ENCODE measurements around the gene SRPRB.
"Not testable (repeated sequence)": the region's sequence is repeated elsewhere in the genome, so short reads cannot be mapped to it uniquely, and the experiment has no call there.

SRPRB gene

GRCh38 chr3:133779626-133780203 is 25.9 kb upstream of the SRPRB start:
- no peak for DNase-seq

- DNase-seq, result not testable (repeated sequence)
Observed at GRCh38 chr3:133780756-133781155, 24.9 kb upstream of the SRPRB start.

DNA sequence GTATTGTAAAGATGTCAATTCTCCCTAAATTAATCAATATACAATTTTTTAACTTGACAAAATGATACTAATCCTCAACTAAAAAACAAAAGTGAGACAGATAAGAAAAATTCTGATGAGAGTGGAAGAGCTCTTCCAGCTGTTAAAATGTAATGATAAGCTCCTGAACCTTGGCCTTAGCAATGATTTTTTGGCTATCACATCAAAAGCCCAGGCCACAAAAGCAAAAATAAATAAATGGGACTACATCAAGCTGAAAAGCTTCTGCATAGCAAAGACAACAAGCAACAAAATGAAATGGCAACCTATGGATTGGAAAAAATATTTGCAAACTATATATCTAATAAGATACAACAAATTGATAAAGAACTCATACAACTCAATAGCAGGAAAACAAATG is 24.0 kb upstream of the SRPRB start:
- DNase-seq, result no peak

- DNase-seq, result no peak
Observed at GRCh38 chr3:133782454-133782853, 23.2 kb upstream of the SRPRB start.

GRCh38 chr3:133783762-133784161 is 21.9 kb upstream of the SRPRB start:
- no peak for DNase-seq

DNA sequence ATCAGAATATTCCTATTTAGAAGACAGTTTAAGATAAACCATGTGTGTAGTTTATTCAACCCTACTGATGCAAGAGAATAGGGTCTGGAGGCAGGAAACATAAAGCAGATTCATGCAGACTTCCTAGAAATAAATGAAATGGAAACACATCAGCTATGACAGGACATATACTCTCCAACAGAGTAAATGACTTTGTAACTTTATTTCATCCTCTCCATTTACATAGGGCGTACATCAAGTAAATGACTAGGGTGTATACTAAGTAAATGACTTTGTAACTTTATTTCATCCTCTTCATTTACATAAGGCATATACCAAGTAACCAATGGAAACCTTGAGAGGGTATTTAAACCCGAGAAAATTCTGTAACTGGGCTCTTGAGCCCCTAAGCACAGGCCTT is 17.6 kb upstream of the SRPRB start:
- DNase-seq, result no peak

GRCh38 chr3:133792171-133792763 is 13.3 kb upstream of the SRPRB start:
- no peak for DNase-seq

DNA sequence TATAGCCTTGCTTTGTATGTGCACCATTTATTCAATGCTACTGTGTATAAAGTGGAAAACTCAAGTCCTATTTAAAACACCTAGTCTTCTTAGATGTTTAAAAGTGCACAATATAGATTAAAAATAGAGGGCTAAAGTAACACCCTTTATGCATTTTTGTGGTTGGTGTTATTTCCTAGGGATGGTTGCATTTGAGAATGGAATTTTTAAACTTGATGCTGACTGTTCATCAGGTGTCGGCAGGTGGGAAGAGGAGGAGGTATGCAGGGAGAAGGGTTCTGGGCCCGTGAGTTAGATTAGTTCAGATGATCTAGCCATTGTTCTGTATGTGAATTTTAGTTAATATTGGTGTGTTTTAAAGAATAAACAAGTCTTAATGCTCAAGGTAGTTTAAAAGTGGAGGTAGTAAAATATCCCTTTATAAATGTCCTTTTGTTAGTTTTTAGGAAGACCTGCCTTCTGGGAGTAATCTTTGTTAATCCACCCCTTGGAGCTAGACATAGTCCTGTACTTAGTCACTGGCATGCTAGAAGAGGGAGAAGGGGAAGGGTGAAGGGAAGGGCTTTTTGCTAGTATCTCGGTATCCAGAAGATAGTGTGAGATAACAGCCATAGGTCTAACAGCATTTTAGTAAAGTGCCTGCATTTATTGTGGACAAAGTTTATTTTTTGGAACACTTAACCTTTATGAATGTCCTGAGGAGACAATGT is 8.1 kb upstream of the SRPRB start:
- DNase-seq, result no peak

GRCh38 chr3:133799794-133800585 is 5.6 kb upstream of the SRPRB start:
- no peak for DNase-seq

GRCh38 chr3:133803469-133803868 is 2.1 kb upstream of the SRPRB start:
- DNase-seq, result no peak

DNA sequence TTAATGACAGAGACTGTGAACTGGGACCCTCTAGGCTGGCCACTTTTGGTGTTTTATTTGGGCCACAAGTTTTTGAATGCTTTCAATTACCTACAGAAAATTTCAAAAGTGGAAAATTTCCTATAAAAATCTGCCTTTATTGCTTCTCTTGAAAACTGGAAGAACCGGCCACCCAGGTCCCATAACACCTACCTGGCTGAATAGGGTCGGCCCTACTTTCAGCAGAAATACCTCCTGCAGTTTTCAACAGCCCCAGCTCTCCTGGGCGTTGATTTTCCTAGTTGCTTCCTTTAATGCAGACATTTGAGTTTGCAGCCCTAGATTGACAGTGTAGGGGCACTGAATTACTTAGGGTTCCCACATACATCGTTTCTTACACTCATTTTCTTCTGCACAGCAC is 719 bp upstream of the SRPRB start:
- no peak for DNase-seq

GRCh38 chr3:133805384-133805701 is 272 bp upstream of the SRPRB start:
- no peak for DNase-seq

GRCh38 chr3:133812872-133813271 is 7.3 kb downstream of the SRPRB start:
- no peak for DNase-seq

- DNase-seq, result no peak
Observed at GRCh38 chr3:133815386-133815785, 9.8 kb downstream of the SRPRB start.

DNA sequence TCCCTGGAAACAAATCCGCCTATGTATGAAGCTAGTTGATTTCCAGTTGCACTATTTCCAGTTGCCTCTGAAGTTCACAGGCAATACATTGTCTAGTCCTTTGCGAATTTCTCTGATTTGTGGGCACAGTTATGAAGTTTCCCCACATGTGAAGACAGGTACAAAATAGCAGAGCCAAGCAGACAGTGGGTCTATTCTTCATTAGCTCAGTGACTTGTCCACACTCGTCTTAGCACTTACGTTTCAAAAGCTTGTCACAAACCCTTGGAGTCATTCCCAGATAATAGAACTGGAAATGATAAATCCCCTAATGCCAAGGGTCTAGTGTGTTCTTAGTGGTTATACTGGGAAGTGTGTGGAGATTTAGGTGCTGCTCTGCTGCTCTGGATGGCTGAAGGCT is 14.5 kb downstream of the SRPRB start:
- DNase-seq, result no peak

- DNase-seq, result no peak
Observed at GRCh38 chr3:133820889-133821675, 15.5 kb downstream of the SRPRB start.

DNA sequence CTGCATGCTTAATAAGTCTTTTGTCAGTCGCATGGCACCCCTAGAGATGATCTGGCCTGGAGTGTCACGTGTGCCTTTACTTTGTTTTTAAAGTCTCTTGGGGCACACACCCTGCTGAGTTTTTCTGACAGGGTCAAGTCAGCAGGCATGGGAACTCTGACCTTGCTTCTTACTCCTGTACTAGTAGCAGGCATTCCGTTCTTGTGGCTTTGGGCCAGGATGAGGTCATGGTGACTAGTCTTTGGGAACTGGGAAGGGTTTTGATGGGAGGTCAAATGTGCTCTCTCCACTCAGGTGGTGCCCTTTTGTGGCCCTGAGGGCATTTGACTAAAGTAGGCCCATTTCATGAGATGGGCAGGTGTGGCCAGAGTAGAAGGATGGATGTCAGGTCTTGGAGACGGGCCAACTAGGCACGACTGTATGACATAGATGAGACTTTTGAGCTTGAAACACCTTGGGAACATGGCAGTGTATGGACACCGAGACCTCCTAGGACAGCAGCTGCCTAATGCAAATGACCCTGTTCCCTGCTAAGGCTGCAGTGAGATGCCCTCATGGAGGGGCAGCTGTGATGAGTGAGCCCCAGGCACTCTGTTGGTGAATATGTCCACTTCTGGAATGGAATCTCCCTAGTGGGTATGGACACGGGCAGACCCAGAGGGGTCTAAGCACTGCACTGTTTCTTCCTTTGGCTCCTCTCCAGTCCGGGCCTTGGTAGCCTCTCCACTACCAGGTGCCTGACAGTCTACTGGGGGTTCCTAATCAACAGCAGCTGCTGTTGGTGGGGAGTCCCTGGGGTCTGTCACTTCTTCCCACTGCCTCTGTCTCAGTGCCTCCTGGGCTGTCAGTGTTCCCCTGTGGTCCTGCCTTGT is 16.4 kb downstream of the SRPRB start:
- DNase-seq, result no peak

GRCh38 chr3:133824961-133825485 is 19.4 kb downstream of the SRPRB start:
- DNase-seq, result no peak

DNA sequence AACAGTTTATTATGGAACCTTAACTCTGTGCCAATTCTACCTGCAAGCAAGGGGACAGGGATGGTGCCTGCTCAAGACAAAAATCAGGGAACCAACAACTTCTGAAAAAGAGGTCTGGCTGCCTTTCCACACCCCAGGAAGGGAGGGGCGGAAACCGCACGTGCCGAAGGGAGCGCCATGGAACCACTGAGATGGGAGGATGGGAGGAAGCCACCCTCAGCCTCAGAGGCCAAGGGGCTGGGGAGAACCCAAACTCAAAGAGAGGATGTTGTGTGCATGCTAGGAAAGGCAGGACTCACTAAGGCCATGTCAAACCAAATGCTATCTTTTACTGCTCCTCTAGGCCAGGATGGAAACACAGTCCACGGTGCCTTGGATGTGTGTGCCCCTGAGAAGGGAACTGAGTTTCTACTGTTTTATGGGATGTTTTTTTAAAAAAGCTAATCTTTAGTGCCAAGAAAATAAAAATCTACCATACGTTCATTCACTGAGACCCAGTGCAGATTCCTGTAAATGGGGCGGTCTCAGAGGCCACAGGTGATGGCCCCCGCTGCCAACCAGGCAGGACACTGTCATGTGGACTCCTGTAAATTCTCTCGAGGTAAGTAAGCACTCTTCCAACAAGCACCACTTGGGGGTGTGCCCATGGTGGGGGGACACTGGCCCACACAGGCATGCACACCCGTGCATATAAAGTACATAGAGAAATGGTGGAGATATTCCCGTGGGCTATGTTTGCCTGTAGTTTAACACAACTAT is 20.5 kb downstream of the SRPRB start:
- no peak for DNase-seq

GRCh38 chr3:133827136-133827535 is 21.5 kb downstream of the SRPRB start:
- DNase-seq, result no peak

DNA sequence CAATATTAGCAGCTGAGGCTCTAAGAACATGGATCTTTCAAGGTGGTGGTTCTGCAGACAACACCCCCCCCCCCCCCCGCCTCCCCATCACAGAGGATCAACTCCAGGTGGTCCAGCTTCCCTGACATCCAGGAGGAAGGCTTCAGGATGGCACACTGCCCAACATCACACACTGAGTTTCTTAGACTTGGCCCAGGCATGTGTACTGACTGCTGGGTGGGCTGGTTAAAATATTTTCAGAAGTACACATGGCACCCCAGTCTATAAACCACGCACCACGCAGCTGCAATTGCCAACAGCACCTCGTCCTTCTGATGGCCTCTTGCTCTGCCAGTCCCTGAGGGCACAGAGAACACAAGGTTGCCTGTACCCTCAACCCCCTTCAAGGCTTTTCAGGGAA is 22.1 kb downstream of the SRPRB start:
- DNase-seq, result no peak

Measured in NCI-H187 (cell line).